NCI-H510A treated with DMSO at 0.1 percent for 48 hours (cell line): ENCODE data around the gene DENND1A.
"Not testable (repeated sequence)": the region's sequence is repeated elsewhere in the genome, so short reads cannot be mapped to it uniquely, and the experiment has no call there.

ENCODE experiments used
- DNase-seq: peaks from one replicate; lab custom pipeline; 2025; lab: John Stamatoyannopoulos, UW

DENND1A gene

GRCh38 chr9:123455187-123455586, 474.7 kb downstream of the DENND1A start:
- DNase-seq: no peak

GRCh38 chr9:123454361-123454760, 475.6 kb downstream of the DENND1A start:
- no peak for DNase-seq

DNA sequence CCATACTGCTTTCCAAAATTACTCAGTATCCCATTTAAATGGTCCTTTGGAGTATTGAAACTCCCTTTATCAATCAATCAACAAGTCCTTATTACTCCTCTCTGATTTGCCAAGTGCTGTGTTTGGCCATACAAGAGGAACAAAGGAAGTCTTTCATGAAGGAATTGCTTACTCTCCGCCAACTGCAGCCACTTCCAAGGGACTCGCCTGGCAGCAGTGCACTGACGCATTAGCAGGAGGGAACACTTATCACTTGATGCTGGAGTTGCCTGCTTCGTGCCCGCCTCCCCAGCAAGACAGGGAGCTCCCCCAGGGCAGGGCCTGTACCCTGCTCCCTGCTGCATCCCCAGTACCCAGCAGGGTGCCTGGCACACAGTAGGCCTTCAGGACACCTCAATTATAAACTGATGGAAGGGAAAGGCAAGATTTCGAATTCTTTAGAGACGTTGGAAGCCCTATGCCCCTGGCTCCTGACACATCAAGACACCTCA, 476.1 kb downstream of the DENND1A start:
- DNase-seq: no peak

- DNase-seq: no peak
These were observed 476.8 kb downstream of the DENND1A start for GRCh38 chr9:123453076-123453667.

GRCh38 chr9:123450996-123451395, 478.9 kb downstream of the DENND1A start:
- no peak for DNase-seq

GRCh38 chr9:123450098-123450770, 479.7 kb downstream of the DENND1A start:
- no peak for DNase-seq

- no peak for DNase-seq
These were observed 481.8 kb downstream of the DENND1A start for GRCh38 chr9:123447934-123448646.

DNA sequence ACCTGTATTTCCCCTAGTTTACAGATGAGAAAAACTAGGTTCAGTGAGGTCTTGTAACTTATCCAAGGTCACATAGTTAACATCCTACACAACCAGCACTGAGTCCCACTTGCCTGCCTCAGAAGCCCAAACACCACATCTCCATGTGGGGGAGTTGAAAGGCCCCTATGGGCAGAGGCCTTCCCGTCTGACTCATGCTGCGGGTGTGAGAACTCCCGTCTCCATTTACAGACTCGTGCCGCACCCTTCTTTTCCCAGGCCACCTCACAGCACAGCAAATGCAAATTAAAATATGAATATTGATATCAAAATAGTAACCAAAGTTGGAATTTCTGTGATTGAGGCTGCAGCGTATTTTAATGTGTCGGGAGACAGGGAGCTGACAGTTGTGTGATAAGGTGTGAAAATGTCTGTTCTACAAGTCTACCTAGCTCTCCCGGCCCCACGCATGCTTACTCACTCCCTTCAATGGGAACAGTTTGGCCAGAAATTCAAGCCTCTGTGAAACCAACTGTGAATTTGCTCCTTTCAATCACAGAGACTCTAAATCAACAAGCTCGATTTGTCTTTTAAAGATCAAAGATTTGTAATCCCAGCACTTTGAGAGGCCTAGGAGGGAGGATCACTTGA, 483.8 kb downstream of the DENND1A start:
- DNase-seq: no peak

DNA sequence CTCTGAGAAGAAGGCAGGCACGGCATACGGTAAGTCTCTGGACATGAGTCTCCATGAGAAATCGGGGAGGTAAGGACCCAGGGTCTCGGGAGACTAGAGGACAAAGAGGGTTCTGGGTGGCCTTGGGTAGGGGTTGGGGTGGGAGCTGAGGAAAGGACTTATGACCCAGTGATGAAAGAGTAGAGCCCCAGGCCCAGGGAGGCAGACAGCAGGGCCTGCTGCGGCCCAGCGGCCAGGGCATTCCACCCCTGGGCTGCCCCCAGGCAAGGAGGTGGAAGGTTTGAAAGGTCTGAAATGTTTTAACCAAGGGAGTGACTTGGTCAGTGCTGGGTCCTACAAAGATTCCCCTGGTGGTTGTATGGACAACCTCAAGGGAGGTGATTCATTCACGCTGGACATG, 484.8 kb downstream of the DENND1A start:
- DNase-seq: no peak

- DNase-seq: no peak
These were observed 488.2 kb downstream of the DENND1A start for GRCh38 chr9:123441769-123442168.

GRCh38 chr9:123440256-123440655, 489.7 kb downstream of the DENND1A start:
- DNase-seq: no peak

GRCh38 chr9:123438821-123439220, 491.1 kb downstream of the DENND1A start:
- no peak for DNase-seq

DNA sequence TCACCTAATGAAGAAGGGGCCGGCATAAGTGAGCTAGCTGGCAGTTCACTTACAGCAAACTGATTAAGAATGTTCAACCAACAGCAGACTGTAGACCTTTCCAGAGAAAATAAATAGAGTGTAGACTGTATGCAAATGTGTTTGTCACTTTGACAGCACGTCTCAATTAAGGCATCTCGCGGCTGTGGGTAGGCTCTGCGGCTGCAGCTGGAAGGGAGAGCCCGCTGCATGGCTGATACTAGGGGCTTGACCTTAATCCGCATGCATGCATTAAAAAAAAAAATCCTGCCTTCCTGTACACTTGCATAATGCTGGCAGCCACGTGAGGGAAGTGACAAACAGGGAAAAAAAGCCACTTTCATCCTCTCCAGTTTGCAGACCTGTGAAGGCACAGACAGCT, 491.6 kb downstream of the DENND1A start:
- no peak for DNase-seq

DNA sequence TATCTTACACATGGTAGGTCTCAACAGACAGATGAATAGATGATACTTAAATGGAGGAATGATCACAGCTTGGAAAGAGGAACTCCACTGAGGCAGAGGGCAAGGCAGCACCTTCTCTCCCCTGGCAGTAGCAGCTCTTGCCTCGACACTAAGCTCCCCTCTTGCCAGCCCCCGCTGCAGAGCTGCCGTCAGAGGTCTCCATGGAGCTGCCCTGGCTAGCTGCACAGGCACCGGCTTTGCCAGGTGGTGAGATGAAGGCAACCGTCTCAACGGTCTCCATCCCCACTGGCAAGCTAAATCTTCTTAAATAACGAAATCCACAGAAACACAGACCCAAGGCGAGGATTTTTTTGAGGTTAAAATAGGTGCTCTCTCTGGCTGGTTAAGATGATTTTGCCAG, 492.7 kb downstream of the DENND1A start:
- DNase-seq: no peak

DNA sequence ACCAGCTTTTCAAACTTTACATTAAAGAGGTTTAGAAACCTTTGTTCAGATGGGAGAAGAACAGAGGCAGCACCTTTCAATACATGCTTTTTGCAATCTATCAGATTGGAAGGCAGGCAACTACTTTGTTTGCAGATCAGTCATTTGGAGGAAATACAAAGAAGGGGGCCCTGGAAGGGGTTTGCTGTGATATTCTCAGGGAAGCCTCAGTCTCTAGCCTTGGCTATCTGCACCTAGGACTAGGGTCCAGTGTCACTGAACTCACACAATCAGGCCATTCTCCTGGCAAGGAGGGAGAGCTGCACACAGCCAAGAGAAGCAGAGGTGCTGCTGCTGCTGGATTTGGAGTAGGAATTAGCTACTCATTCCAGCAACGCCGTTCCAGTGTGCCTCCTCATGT, 494.5 kb downstream of the DENND1A start:
- DNase-seq: no peak

GRCh38 chr9:123434619-123435240, 495.2 kb downstream of the DENND1A start:
- no peak for DNase-seq

- DNase-seq: no peak
These were observed 497.3 kb downstream of the DENND1A start for GRCh38 chr9:123432331-123433236.

DNA sequence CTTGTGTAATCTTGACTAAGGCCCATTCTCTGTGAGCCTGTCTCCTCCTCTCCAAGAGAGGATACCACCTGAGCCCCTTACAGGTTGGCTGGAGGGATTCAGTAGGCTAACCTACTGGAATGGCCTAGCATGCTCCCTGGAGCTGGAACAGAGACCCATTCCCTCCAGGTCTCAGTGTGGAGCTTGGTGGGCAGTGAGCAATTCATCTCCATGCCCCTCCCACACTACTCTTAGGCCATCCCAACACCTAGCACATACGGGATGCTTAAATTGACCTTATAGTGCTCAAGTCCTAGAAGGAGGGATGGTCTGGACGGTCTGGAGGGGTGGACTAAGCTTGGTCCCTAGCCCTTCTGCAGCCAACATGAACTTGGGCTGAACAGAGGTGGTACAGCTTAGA, 498.3 kb downstream of the DENND1A start:
- no peak for DNase-seq

DNA sequence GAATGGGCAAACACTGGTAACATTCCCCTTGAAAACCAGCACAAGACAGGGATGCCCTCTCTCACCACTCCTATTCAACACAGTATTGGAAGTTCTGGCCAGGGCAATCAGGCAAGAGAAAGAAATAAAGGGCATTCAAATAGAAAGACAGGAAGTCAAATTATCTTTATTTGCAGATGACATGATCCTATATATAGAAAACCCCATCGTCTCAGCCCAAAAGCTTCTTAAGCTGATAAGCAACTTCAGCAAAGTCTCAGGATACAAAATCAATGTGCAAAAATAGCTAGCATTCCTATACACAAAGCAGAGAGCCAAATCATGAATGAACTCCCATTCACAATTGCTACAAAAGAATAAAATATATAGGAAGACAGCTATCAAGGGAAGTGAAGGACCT, 501.5 kb downstream of the DENND1A start:
- not testable (repeated sequence) for DNase-seq

DNA sequence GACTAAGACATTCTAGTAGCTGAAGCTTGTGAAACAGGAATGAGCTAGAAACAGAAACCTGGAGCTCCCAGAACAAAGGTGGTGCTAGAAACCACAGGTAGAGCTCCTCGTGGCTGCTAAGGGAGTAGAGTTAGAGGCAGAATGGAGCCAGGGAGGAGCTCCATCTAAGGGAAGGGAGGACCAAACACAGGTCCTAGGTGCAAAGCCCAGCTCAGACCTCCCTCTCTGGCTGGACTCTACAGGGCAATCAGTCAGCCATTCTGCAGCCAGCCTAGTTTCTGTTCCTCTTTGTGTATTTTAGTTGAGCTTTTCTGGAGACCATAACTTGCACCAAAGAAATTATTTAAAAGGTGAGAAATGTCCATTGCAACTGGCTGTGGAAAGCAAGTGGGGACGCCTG, 503.5 kb downstream of the DENND1A start:
- DNase-seq: no peak

- no peak for DNase-seq
These were observed 504.0 kb downstream of the DENND1A start for GRCh38 chr9:123425836-123426365.
